HG03571 (cell line): ENCODE measurements around the gene BST2.
A peak's percentile ranks its signal among the peaks of the same experiment; 100 is the strongest.

ENCODE experiments used
- ATAC-seq: cut with Tn5 transposase; IDR thresholded peaks from one replicate; pipeline ENCODE4 v1.9.1; 2021; ENCODE audit not compliant: unreplicated experiment

BST2 gene, protein sequence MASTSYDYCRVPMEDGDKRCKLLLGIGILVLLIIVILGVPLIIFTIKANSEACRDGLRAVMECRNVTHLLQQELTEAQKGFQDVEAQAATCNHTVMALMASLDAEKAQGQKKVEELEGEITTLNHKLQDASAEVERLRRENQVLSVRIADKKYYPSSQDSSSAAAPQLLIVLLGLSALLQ

DNA sequence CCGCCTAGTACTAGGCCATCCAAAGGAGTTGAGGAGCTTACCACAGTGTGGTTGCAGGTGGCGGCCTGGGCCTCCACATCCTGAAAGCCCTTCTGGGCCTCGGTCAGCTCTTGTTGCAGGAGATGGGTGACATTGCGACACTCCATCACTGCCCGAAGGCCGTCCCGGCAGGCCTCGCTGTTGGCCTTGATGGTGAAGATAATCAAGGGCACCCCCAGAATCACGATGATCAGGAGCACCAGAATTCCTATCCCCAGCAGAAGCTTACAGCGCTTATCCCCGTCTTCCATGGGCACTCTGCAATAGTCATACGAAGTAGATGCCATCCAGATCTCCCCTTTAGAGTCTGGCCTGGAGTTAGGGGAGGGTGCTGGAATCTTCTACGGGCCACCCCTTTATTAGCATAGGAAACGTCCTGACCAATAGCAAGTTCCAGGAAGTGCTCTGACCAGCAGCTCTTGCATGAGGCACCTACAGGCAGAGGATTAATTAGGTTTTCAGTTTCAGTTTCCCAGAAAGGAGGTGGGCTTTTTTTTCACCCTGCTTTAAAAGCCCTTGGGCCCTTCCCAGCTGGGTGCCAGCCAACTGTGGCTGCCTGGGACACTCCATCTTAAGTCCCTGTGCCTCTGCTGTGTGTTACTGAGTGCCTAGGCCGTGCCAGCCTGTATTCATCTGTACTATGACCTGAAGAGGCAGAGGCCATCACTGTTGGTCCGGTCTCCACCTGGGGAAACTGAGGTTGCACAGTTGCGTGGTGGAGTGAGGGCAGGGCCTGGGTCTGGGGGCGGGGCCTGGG is at the start of gene BST2:
Gene BST2, minus strand, starts transcription at position 381 of the 796 bp plus-strand sequence. Its CDS starts 55 bp downstream, at position 326.
- ATAC-seq, result no peak

DNA sequence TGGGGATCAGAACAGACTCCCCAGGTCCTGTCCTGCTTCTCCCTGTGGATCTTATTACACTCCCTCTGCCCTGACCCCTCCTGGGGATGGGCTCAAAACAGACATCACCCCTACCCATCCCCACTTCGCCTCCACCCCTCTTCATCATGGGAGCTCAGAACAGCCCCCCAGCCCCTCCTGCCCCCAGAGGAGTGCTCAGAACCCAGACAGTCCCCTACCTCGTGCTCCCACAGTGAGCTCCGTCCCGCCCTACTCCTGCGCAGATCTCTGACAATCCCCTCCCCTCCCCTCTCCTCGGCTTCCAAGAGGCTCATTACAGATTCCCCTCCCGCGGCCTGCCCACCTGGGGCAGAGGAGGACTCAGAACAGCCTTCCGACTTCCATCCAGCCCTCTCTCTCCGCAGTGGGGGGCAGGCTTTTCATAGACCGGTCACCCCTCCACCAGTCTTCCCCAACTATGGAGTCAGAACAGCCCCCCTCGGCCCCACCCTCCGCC is 49.2 kb upstream of the BST2 start:
- ATAC-seq, result no peak

DNA sequence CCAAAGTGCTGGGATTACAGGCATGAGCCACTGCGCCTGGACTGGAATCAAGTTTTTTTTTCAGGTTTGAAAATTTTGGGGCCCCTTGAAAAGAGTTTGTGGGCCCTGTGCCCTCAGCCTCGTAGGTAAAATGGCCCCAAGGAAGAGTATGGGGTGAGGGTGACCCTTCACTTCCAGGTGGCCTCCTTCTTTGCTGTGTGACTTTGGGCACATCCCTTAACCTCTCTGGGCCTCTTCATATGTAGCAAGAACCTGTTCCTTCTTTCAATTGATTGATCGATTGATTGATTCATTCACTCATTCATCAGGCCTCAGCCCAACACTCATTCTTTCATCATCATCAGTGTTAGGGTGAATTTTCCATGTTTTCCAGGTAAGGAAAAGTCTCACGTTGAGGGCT is 46.4 kb upstream of the BST2 start:
- ATAC-seq, result no peak

DNA sequence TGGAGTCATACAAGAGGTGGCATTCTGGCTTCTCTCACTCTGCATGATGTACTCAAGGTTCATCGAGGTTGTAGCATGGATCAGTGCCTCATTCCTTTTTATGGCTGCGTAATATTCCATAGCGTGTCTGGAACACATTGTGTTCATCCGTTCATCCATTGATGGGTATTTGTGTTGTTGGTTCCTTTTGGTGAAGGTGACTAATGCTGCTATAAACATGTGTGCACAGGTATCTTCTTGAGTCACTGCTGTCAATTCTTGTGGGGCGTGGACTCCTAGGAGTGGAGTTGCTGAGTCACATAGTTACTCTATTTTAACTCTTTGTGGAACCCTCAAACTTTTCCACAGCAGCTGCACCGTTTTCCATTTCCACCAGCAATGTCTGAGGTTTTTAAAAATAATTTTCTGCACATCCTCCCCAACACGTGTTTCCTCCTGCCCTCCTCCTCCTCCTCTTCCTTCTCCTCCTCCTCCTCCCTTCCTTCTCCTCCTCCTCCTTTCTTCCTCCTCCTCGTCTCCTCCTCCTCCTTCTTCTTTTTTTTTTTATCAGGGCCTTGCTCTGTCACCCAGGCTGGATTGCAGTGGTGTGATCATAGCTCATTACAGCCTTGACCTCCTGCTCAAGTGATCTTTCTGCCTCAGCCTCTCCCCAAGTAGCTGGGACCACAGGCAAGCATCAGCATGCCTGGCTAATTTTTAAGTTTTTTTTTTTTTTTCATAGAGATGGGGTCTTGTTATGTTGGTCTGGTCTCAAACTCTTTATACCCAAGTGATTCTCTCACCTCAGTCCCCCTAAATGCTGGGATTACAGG is 45.0 kb upstream of the BST2 start:
- ATAC-seq, result no peak

DNA sequence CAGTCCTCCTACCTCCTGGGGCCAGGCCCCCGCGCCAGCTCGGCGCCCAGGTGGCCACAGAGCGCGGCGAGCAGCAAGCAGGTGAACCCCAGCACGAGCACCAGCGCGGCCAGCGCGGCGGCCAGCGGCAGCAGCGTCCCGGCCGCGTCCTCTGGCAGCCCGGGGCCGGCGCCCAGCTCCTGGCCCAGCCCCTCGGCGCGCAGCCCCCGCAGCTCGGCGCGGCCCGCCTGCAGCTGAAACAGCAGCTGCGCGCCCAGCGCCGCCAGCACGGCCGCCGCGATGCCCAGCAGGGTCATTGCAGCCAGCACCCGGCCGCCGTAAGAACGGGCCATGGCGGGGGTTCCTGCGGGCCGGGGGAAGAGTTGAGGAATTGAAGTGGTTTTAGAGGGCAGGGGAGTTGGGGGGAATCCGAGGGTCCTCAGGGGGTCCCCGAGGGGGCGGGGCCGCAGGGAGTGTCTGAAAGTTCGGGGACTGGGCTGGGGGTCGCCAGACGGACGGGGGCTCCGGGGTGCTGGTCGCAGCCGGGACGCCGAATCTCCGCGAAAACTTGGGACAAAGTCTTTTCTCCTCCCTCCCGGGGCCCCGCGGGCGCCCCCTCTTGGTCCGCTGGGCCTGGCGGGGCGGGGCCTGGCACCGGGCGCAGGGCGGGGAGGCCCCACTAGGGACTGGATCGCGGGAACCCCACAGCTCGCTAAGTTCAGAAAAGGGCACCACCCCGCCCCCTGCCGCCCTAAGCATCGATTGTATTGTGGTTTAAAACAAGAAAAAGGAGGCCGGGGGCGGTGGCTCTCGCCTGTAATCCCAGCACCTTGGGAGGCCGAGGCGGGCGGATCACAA is 42.9 kb upstream of the BST2 start, which contains the start of gene TMEM221:
Gene TMEM221, minus strand, starts transcription at position 538 of the 837 bp plus-strand sequence. Its CDS starts 206 bp downstream, at position 332.
- no peak for ATAC-seq

DNA sequence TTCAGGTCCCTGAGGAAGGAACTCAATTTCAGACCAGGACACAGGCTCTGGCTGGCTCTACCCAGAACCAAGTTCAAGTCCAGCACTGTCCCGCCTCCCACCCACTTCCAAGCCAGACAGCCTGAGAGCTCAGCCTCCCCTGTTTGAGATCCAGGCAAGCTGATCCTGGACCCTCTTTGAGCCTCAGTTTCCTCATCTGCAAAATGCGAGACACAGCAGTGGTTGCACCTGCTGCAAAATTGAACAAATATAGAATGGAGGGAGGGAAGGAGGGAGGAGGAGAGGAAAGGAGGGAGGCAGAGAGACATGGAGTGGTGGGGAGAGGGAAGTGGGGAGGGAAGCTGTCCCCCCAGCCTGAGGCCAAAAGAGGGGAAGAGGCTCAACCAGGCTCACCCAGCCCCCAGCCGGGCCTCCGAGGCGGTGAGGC is 42.3 kb upstream of the BST2 start:
- no peak for ATAC-seq

DNA sequence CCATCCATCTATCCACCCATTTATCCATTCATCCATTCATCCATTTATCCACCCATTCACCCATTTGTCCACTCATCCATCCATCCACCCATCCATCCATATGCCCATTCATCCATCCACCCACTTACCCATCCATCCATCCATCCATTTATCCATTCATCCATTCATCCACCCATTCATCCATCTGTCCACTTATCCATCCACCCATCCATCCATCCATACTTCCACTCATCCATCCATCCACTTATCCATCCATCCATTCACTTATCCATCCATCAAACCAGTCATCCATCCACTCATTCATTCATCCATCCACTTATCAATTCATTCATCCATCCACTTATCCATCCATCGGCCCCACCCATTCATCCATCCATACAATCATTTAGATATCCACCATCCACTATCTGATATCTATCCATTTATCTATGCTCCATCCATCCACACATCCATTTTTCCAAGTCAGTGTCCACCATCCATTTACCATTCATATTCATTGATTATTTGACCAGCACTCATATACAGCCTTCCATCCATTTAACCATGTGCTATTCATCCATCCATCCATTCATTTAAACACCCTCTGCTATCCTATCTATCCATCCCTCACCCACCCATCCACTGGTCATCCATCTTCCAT is 40.2 kb upstream of the BST2 start:
- no peak for ATAC-seq

DNA sequence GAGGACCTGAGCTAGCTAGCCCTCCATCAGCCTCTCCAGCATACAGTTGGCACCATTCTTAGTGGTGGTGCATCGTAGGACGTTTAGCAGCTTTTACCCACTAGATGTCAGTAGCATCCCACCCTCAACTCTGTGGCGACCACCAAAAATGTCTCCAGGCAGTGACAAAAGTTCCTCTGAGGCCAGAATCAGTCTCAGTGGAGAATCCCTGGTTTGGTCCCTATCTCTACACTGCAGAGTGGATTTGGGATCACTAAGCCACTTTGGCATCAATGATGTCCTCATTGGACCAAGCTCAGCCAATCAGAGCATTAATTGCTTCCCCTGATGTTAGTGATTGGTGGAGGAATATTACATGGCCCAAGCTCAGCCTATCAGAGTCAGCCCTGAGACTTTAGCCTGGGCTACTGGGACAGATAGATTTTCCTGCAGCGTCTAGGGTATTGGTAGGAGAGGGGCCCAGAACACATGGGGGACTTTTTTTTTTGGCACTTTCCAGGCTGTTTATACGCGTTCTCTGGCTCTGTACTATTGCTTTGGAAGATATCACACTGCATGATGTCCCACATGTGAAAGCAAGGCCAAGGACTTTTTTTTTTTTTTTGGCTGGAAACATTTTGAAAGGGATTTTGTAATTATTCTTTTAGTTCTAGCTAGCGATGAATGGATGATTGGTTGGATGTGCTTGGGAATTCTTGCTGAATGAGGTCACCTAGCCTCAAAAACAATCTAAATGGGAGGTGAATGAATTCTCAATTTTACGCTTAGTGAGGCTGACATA is 36.0 kb upstream of the BST2 start:
- ATAC-seq, result no peak

DNA sequence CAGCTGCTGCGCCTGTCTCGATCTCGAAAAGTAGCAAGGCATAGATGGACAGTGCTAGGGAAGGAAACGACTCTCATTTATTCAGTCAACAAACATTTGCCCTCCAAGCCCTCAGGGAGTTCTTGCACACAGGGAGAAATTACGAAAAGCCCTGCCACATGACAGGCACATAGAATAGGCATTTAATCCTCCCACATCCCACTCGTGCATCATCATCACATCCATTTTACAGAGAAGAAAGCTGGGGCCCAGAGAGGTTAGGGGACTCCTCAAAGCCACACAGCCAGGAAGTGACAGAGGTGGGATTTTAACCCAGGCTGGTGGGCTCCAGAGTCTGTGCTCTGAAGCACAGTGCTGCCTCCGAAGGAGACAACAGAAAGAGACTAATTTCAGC is 31.4 kb upstream of the BST2 start:
- no peak for ATAC-seq

DNA sequence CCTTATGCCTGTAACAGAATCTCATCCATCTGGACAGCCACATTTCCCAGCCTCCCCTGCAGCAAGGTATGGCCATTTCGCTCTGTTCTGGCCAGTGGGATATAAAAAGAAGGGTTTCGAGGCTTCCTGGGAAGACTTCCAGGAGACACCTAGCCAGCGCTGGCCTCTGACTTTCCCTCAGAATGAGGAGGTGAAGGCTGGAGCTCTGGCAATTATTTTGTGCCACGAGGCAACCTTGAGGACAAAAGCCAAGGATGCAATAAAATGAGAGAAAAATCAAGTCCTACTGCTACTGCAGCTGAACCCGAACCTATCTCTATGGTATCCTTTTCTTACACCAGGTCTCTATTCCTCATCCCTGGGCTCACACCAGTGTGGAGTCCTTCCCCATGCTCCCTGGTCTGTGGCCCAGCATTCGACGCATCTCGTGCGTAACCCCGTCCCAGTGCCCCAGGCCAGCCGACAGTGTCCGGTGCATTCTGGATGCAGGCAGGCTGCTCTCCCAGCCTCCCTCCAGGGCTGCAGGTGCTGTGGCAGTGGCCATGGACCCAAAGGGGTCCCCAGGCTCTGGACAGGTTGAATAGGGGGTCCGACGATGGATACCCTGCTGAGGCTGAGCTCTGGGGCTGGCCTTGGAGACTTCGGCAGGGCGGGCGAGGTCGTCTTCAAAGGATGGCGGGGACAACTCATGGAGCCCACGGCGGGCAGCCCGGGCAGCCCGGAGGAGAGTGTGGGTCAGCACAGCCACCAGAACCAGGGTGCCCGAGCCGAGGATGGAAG is 30.9 kb upstream of the BST2 start:
- no peak for ATAC-seq

DNA sequence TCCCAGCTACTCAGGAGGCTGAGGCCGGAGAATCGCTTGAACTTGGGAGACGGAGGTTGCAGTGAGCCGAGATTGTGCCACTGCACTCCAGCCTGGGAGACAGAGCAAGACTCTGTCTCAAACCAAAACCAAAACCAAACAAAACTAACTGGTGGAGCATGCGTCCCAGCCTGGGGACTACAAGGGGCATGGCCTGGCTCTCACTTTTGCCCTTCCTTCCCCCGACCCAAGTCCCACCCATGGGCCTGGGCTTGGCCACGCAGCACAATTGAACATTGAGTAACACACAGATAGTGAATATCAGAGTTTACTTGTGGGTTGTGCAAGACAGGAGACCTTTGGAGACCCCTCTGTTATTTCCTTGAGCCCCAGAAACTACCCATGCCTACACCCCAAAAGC is 29.8 kb upstream of the BST2 start:
- no peak for ATAC-seq

DNA sequence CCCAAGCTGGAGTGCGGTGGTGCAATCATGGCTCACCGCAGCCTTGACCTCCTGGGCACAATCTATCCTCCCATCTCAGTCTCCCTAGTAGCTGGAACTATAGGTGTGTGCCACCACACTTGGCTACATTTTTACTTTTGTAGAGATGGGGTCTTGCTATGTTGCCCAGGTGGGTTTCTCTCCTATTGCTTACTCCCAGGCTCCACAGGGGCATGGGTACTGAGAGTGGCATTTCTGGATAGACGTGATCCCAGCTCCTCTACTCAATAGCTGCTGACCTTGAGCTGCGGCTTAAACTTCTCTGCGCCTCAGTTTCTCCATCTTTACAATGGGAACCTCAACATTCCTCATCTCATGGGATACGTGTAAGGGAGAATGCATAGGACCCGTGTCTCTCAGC is 26.0 kb upstream of the BST2 start:
- ATAC-seq, result no peak

DNA sequence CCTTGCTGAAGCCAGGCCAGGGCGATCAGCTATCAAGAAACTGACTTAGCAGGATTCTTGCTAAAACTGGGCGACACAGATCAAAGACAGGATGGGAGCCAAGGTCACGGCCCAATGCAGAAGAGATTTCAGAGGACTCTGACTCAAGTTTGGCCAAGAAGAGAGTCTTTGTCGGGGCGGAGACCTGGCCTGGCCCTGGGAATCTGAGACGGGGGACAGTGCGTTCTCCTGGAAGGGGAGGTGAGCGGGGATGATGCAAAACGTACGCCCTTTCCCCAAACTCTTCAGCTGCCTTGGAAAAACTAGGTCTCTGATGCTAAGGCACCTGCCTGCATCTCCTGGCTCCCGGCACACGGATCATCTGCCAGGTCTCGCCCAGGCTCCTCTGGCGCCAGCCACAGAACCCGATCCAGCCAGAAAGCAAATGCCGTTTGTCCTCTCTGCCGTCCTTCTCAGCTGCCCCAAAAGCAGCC is 24.2 kb upstream of the BST2 start:
- no peak for ATAC-seq

DNA sequence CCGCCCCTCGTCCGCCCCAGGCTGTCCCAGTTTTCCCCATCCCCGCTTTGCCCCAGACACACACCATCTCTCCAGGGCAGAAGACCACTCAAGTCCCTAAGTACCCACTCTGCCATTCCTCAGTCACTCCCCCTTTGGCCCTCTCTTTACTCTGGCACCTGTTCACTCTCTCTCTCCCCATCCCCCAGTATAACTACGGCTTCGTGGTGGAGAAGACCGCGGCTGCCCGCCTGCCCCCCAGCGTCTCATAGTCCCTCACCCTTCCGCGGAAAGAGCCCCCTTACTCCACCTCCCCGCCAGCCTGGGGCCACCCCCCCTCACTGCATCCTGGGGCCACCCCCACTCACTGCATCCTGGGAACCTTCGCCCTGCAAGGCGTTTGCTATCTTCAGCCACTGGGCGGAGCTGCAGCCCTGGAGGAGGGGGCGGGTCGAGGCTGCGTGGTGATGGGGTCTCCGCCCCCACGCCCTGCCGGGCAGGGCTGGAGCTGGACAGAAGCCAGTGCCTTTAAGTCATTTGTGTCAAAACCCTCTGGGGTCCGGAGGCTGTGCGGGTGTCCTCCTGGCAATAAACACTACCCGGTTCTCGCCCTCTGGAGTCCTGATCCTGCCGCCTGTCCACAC is 19.4 kb upstream of the BST2 start:
- ATAC-seq, result no peak

DNA sequence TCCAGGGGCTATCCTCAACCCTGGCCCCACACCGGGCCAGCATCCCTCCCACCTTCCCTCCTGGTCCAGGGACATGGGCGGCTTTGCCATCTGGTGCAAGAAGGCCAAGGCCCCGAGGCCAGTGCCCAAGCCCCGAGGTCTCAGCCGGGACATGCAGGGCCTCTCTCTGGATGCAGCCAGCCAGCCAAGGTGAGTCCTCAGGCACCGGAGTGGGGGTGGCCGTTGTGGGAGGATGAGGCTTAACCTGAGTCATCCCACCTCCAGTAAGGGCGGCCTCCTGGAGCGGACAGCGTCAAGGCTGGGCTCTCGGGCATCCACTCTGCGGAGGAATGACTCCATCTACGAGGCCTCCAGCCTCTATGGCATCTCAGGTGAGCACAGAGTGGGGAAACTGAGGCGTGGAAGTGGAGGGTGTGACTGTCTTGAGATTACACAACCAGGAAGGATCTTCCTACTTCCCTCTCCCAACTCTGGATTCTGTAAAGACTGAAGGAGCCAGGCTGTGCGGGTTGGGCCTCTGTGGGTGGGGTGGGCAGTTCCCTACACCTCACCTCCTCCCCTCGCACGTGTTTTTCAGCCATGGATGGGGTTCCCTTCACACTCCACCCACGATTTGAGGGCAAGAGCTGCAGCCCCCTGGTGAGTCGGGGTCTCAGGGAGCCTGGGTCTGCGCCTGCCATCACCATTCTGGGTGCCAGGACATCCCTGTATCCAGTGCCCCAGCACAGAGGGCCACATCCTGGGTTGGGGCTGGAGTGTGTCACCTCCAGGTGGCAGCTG is 18.2 kb upstream of the BST2 start:
- no peak for ATAC-seq

DNA sequence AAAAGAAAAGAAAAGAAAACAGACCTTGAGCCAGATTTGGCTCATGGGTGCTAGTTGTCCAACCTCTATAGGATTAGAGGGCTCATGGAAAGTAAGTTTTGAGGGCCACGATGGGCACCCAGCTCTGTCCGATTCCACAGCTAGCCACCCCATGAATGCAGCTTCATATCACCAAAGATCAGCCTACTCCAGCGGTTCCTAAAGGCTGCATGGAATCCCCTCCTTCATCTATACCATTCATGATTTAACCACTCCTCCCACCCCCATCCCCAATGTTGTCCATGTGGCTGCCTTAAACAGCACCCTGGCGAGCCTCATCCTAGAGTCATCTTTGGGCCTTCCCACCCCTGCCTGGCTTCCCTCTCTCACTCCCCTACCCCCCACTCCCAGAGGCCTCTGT is 16.5 kb upstream of the BST2 start:
- no peak for ATAC-seq

DNA sequence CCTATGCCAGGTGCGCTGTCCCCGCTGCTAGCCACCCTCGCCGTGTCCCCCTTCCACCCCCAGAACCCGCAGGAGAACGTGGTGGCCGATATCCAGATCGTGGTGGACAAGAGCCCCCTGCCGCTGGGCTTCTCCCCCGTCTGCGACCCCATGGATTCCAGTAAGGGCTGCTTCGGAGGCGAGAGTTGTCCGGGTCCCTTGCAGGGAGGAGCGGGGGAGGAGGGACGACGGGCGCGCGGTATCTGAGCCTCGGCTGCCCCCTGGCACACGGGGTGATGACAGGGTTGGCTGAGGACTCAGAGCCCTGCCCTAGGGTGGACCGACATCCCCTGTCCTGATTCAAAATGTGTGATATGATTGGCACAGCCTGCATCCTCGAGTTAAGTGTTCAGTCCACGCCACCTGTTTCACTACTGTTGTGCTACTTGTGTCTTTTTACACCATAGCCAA is 15.1 kb upstream of the BST2 start:
- ATAC-seq, result peak; percentile 21
